GM21526 (cell line): ENCODE data around the gene HS6ST2.
"Not testable (repeated sequence)": the region's sequence is repeated elsewhere in the genome, so short reads cannot be mapped to it uniquely, and the experiment has no call there.

Source experiments
- ATAC-seq: cut with Tn5 transposase; IDR thresholded peaks from one replicate; pipeline ENCODE4 v1.9.1; 2021; ENCODE audit warnings: moderate library complexity; ENCODE audit not compliant: unreplicated experiment, low FRiP score

Gene HS6ST2

DNA sequence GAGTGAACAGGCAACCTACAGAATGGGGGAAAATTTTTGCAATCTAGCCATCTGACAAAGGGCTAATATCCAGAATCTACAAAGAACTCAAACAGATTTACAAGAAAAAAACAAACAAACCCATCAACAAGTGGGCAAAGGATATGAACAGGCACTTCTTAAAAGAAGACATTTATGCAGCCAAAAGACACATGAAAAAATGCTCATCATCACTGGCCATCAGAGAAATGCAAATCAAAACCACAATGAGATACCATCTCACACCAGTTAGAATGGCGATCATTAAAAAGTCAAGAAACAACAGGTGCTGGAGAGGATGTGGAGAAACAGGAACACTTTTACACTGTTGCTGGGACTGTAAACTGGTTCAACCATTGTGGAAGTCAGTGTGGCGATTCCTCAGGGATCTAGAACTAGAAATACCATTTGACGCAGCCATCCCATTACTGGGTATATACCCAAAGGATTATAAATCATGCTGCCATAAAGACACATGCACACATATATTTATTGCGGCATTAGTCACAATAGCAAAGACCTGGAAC lies 13.3 kb downstream of the HS6ST2 start:
- ATAC-seq = not testable (repeated sequence)

DNA sequence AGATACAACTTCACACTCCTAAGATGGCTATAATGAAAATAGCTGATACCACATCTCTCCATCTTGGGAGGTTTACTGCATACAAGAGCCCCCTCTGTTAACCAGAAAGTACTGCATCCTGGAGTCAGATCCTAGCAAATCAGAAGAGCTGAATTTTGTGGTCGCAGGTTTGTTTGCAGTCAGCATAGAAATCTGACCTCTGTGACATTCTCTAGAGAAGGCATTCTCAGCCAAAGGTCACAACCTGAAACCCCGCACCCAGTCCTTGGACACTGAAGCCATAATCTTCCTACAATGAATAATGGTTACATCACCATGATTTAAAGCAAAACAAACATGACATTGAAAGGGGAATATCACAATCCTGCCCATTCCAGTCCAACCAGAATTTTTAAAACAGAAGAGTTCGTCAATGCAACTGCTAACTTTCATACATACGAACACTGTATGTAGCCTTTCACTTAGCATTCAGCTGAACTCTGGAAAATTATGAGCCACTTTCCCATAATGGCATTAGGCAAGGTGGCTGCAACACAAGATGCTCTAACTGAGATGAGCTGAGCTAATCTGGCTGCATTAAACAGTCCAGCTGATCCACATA lies 17.6 kb downstream of the HS6ST2 start:
- no peak for ATAC-seq

DNA sequence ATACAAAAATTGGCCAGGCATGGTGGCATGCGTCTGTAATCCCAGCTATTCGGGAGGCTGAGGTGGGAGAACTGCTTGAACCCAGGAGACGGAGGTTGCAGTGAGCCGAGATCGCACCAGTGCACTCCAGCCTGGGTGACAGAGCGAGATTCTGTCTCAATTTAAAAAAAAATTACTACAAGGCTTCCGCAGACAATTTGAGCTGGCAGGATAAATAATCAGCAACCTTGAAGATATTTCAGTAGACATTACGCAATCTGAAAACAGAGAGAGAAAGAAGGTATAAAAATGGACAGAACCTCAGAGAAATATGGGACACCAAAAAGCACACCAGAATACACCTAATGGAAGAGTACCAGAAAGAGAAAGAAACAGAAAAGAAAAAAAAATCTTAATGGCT lies 25.3 kb downstream of the HS6ST2 start:
- ATAC-seq = no peak

DNA sequence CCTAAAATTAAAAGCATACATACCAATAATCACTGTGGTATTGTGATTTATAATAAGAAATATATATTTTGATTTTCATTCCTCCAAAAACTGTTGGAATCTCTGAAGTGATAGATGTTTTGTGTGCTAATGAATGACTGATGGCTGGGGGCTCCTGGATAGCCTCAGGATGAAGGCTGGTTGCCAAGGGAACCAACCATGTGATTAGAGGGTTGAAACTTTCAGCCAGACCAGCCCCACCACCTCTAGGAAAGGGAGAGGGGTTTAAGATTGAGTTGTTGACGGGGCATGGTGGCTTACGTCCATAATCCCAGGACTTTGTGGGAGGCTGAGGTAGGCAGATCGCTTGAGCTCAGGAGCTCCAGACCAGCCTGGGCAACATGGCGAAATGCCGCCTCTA lies 34.0 kb downstream of the HS6ST2 start:
- ATAC-seq = no peak

DNA sequence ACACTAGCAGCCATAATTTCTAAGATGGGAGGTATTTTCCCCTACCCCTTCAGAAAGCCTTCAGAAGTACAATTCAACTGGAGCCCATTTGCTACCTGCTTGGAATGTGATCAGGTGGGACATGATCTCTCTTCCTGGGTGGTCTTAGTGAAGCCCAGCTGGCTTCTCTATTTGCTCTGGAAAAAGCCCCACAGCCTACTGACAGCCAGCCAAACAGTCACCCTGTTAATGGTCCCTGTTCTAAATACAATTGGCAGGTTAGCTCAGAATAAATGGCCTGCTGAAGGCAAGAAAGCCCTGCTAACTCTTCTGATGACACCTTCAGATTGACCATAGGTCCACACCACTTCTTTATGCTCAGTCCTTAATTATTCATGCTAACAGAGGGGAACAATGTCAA lies 39.9 kb downstream of the HS6ST2 start:
- ATAC-seq = no peak

DNA sequence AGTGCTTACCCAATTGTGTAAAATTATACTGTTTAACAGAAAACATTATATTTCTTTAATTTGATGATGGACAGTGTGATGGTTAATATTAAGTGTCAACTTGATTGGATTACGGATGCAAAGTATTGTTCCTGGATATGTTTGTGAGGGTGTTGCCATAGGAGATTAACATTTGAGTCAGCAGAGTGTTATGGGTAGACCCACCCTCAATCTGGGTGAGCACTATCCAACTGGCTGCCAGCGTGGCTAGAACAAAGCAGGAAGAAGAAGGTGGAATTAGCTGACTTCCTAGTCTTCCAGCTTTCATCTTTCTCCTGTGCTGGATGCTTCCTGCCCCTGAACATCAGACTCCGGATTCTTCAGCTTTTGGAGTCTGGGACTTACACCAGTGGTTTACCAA lies 42.1 kb downstream of the HS6ST2 start:
- ATAC-seq = no peak

DNA sequence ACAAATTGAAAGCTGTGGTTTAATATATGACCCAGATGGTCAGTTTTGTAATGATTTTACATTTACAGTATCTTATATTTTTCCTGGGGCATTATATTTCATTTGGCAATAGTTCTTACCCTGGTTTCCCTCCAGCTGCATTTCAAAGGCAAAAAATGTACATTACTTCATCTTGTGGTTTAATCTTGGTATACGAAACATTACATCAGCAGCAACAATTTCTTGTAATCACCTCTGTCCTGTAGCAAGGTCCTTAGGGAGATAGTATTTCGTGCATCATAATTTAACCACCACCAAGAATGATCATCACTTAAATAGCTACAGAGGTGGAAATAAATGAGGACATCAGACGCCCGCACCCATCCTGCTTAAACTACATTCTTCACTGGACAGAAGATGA lies 48.8 kb downstream of the HS6ST2 start:
- ATAC-seq = no peak

DNA sequence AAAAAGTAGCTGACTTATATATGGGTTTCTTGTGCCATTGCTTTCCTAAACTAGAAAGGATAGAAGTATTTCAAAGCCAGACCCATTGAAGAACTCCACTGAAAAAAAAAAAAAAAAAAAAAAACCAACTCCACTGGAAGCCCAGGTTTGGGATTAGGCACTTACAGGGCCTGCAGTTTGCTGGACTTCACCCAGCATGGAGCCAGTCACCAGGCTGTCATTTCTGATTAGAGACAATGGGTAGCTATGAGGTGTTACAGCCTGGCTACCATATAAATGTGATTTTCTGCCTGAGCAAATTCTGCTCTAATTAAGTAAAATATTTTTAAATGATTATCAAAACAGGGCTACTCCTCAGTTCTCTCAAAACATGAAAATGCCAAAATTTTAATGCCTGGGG lies 49.5 kb downstream of the HS6ST2 start:
- ATAC-seq = no peak

DNA sequence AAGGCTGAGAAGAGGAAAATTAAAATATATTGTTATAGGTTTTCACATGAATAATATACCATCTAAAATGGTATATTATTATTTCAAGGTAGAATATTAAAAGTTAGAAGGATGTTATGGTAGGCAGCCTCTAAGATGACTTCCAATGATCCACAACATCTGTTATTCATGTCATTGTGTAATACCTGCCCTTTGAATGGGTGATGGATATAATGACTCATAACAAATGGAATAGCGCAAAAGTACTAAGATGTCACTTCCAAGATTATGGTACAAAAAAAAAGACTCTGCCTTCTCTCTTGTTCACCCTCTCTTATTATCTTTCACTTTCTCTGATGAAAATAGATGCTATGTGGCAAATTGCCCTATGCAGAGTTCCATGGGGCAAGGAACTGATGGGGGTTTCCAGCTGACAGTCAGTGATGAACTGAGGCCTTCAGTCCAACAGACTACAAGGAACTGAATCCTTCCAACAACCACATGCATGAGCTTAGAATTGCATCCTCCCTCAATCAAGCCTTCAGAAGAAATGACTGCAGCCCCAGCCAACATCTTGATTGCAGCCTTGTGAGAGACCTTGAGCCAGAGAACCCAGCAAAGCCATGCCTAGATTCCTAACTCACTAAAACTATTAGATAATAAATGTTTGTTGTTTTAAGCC lies 57.7 kb downstream of the HS6ST2 start:
- ATAC-seq = no peak

DNA sequence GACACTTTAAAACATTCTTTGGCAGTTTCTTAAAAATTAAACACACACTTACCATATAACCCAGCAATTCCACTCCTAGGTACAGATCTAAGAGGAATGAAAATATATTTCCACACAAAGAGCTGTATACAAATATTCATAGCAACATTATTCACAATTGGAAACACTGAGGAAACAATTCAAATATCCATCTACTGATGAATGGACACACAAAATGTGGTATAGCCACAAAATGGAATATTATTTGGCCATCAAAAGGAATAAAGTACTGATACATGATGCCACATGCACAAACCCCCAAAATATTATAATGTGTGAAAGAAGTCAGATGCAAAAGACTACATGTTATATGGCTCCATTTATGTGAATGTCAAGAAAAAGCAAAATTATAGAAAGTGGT lies 70.9 kb downstream of the HS6ST2 start:
- ATAC-seq = no peak

DNA sequence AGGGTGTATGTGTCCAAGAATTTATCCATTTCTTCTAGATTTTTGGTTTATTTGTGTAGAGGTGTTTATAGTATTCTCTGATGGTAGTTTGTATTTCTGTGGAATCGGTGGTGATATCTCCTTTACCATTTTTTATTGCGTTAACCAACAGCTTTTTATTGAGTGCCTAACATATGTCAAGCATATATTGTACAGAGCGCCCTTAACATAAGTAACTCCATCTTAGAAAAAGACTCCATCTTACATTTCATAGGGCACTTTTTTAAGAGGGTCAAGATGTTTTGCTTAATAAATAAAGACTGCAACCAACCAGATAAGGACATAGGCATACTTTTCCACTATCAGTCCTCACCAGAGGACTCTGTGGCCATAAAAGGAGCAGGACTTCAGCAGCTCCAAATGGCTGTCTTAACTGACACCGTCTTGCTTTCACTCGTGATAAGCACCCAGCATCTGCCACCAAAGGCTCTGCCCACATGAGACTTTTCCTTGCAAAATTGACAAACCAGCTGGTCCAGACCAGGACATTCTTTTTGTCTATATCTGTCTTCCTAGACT lies 75.0 kb downstream of the HS6ST2 start:
- no peak for ATAC-seq

DNA sequence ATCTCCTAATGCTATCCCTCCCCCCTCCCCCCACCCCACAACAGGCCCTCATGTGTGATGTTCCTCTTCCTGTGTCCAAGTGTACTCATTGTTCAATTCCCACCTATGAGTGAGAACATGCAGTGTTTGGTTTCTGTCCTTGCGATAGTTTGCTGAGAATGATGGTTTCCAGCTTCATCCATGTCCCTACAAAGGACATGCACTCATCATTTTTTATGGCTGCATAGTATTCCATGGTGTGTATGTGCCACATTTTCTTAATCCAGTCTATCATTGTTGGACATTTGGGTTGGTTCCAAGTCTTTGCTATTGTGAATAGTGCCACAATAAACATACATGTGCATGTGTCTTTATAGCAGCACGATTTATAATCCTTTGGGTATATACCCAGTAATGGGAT lies 77.7 kb downstream of the HS6ST2 start:
- ATAC-seq = not testable (repeated sequence)

DNA sequence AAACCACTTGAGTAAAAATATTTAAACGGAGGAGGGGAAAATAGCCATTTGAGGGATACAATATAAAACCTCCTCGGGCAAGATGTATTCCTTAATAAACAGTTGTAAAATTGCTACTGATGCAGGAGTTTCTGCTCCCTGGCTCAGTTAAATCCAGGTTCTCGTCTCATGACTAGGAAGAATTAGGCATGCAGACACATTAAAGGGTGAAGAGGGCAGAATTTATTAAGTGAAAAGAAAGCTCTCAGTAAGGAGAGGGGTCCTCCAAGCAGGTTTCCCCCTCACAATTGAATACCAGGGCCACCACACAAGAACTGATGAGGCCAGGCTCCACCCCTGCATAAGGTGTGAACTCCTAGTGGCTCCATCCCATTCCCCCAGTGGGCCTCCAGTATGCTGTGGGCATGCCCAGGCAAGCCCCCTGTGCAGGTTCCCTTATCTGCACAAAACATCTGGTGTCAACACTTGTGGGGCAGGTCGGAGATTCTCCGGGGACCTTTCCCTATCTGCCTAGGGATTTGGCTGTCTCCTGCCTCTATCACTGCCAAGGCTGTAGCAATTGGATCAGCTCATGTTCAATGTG lies 80.4 kb downstream of the HS6ST2 start:
- no peak for ATAC-seq

DNA sequence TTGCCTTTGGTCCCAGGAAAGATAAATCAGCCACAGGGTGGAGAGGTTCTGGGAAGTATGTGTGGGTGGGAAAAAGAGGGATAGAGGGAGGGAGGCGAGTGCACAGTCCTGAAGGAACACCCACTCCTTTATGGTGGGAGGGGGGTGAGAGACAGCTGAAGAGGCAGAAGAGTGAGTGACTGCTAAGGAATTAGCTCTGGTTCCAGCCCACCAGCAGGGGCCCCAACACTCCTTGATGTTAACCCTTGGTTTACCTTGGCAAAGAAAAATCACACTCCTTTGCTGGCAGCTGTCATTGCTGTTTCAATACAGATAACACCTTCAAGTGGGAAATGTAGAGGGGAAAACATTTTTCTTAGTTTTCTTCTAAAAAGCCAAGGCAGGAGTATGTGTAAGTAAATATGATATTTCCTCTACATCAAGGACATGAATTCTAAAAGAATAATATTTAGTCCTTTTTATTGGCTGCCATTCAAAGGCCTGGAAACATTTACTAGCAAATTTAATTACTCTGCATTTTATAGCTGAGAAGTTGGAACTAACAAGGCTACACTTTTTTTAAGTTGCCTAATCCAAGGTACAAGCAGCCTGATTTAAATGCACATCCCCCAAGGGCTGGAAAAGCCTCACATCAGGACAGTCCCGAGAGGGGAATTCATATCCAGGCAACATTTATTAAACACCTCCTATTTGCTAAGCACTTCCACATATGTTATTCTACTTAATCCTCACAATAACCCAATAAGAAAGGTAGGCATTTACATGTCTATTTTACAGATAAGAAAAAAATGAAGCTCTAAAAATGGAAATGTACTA lies 81.7 kb downstream of the HS6ST2 start:
- ATAC-seq = no peak

DNA sequence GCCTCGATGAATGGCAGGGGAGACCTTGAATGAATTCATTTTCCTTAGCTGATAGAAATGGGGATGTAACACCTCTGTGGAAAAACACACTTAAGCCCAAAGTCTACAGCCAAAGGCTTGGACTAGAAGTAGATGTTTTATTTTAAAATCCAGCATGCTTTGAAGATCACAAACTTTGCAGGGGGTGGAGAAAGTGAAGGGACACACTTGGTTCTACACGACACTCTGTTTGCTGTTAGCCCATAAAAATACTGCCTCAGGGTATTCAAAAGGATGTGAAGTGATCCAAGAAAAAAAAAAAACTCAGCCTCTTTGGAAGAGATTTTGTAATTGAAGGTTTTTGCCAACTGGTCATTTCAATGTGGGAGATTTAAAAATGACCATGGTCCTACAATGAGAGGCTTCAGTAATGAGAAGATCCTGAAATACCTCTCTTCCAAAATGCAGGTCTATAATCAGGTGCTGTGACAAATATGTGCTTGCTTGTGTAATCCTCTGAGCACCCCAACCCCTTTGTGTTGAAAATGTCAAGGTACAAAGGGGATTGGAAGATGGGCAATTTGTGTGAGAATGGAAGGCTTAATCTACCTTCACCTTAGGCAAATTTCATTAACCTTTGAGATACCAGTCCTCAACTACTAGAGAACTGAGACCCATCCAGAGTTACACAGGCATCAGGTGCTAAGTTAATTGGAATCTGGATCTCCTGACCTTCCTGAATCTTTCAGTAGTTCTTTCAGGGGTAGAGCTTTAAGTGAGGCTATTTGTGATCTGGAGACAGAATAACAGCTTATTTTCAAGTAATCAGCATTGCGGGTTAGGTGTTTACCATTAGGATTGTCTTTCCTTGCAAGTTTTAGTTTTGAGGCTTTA lies 82.5 kb downstream of the HS6ST2 start:
- no peak for ATAC-seq

DNA sequence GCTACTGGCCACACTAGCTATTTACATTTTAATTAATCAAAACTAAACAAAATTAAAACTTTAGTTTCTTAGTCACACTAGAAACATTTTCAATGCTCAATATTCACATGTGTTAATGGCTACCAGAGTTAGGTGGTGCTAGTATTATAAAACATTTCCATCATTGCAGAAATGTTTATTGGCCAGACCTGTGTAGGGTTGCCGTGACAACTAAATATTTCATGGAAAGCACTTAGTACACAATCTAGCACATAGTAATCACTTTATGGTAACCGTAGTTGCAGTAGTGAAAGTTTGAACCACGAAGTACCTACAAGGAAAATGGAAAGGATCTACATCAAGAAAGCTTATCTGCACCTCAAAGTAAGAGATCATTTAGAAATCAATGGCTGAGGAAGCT lies 95.9 kb downstream of the HS6ST2 start:
- no peak for ATAC-seq

DNA sequence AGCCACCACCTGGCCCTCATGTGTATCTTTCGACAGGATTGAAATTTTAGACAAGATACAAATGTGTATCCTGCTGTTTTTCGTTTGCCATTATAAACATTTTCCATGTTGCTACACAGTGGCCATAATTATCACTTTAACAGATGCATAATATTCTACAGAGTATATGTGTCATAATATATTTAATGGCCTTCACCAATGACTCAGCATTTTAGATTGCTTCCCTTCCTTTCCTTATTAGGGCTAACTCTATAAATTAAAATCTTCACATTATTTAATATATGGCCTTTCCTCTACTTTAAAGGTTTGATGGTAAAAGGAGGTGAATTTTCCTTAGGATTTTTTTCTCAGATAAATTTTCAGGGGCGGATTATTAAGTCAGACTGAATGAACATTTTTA lies 97.4 kb downstream of the HS6ST2 start:
- no peak for ATAC-seq

DNA sequence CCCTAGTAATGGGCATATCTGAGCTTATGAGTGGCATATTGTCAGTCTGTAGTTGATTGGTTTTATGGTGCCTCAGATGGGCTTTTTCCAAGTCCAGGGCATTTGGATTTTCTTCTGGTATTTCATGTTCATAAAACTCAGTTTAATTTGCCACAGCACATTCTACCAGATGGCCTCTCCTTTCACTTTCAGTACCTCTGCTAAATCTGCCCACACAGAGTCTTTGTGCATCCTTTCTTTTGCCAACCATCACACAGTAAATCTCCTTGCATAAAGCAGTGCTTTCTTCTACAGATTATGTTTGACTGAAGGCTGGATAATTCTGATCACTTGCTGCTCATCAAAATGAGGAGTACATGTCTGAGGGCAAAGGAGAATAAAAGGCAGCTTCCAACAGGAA lies 98.2 kb downstream of the HS6ST2 start:
- no peak for ATAC-seq

DNA sequence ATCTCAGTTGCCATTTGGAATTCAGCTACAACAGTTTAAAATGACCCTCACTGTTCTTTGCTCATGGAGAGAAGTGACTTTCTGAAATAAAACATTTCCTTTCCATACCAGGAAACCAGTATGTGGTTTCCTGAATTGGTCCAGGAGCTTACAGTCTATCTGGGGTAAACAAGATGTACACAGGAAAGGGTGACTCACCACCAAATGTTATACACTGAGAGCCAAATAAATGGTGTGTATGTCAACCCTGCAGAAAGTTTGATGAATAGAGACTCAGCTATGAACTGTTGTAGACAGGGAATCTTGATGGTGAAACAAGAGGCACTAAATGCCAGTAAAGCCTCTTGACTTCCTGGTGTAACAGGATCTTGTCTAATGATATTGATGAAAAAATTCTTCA lies 100.4 kb downstream of the HS6ST2 start:
- ATAC-seq = no peak

DNA sequence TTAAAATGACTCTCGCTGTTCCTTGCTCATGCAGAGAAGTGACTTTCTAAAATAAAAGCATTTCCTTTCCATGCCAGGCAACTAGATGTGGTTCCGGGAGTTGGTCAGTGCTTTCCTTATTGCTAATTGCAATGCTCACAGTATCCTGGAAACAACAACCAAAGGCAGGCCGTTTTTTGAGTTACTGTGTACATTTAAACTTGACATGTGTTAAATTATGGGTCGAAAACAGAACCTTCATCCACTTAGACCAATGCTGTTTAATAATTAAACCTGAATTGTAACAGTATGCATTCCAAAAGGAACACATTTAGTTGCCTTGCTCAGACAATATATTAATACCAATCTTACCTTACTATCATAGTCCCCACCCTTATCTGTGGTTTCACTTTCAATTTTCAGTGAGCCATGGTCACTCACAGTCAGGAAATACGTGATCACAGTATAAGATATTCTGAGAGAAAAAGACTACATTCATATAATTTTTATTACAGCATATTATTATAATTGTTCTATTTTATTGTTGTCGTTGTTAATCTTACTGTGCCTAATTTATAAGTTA lies 102.6 kb downstream of the HS6ST2 start:
- ATAC-seq = no peak
